Measurements from ENCODE around the gene NDUFAF3.
"Not testable (repeated sequence)": the region's sequence is repeated elsewhere in the genome, so short reads cannot be mapped to it uniquely, and the experiment has no call there.

Gene NDUFAF3

DNA sequence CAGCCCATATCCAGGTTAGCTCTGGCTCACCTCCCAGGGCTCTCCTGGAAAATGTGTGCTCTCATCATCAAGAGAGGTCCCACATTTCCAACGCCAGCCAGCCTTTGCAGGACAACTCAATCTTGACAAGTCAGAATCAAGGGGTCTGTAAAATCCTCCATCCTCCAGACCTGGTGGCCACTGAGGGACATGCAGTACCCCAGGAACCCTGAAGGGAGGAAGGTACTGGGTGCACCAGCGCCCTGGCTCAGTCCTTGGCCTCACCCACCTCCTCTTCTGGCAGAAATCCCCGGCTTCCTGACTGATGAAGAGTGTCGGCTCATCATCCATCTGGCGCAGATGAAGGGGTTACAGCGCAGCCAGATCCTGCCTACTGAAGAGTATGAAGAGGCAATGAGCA, 20.8 kb upstream of the NDUFAF3 start:
- no peak for DNase-seq

DNA sequence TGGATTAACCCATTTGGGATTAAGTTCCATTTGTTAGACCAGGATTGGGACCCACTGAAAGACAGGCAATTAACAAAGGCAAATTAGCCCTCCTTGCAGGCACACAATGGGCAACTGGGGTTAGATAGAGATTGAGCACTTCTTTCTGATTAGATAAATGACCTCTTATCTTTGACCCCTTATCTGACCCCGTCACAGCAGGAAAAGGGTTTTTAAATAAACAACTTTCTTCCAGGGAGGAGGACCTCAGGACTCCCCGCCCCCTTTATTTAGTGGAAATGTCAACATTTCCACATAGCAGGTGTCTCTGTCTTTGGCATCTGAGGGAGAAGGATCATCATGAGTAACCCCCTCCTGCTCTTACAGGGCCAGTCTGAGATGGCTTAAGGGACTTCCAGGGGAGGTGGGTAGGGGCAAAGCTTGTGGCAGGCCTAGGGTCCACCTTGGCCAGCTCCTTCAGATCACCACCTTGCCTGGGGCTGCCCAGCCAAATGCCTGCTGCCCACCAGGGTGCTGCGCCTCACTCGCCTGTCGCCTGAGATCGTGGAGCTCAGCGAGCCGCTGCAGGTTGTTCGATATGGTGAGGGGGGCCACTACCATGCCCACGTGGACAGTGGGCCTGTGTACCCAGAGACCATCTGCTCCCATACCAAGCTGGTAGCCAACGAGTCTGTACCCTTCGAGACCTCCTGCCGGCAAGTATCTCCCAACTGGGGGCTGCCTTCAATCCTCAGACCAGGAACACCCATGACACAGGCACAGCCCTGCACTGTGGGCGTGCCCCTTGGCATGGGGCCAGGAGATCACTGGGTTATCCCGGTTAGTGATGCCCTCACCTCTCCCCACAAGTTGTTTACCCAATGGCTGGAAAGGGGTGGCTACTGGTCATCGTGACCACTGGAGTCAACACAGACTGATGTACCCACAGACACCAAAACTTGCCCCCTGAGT, 17.3 kb upstream of the NDUFAF3 start:
- no peak for DNase-seq

DNA sequence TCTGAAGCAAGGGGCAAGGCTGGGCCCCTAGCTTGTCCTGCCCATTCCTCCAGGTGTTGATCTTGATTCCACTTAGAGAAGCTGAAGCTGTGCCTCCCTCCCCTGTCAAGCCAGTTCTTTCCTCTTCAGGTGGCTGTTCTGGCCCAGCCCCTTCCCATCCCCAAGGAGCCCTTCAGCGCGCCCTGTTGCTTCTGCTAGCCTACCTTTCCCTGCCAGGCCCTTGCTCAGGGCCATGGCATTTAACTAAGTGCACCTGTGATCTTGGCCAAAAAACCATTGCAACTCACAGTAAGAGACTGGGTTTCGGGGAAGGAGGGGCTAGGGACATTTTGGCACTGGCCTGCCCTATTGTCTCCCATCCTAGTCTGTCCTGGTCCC, 16.6 kb upstream of the NDUFAF3 start:
- DNase-seq: no peak

DNA sequence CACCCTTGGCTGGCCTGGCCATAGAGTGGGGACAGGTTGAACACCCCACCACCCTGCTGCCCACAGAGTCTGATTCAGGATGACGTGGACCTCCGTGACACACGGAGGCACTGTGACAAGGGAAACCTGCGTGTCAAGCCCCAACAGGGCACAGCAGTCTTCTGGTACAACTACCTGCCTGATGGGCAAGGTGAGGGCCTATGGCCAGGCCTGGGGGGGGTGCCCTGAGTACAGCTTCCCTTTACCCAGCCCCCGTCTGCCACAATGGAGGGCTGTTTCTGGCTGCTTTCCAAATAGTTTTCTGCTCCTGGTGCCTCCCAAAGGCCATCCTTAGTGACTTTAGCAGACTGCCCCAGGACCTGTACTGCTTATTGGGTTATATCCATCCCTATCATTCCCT, 15.9 kb upstream of the NDUFAF3 start:
- DNase-seq: no peak

DNA sequence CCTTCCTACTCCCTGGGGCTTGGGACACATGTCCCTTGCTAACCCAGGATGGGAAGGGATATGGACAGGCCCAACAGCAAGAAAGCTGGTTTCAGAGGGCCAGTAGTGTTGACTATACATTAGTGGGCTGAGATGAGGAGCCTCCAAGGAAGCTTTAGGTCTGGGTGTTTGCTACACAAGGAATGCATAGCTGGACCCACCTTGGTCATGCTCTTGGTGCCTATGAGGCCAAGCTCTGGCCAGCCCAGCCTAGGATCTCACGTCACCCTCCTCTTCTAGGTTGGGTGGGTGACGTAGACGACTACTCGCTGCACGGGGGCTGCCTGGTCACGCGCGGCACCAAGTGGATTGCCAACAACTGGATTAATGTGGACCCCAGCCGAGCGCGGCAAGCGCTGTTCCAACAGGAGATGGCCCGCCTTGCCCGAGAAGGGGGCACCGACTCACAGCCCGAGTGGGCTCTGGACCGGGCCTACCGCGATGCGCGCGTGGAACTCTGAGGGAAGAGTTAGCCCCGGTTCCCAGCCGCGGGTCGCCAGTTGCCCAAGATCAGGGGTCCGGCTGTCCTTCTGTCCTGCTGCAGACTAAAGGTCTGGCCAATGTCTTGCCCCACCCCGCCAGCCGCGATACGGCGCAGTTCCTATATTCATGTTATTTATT, 15.4 kb upstream of the NDUFAF3 start:
- no peak for DNase-seq

DNA sequence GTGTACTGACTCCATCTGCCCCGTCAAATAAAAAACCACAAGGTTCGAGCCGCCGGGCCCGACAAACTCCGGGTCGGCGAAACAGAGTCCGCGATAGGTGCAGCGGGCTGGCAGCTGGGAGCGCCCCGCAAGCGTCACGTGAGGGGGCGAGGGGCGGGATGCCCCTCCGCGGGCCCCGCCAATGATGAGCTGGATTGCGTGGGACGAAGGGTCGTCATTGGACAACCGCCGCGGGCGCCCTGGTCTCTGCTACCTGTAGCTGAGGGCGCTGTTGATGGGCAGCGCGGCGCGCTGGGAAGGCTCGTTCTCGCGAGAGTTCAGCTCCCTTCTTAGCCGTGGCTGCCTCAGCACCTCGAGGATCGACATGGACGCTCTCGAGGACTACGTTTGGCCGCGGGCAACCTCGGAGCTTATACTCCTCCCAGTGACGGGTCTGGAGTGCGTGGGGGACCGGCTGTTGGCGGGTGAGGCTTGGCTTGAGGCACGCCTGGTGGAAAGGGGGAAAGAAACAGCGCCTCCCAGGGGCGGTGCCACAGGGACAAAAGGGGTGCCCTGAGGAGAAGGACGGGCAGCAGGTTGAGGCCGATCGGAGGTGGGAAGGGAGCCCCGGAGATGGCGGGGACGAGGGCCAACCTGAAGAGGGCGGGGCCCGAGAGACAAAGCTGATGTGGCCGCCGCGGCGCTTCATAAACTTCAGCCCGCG, 14.7 kb upstream of the NDUFAF3 start, which contains the start of gene WDR6:
WDR6 (plus strand) TSS at position 324 of the 703 bp plus-strand sequence; CDS start at position 365, 41 bp downstream.
- peak; percentile 93 for DNase-seq

DNA sequence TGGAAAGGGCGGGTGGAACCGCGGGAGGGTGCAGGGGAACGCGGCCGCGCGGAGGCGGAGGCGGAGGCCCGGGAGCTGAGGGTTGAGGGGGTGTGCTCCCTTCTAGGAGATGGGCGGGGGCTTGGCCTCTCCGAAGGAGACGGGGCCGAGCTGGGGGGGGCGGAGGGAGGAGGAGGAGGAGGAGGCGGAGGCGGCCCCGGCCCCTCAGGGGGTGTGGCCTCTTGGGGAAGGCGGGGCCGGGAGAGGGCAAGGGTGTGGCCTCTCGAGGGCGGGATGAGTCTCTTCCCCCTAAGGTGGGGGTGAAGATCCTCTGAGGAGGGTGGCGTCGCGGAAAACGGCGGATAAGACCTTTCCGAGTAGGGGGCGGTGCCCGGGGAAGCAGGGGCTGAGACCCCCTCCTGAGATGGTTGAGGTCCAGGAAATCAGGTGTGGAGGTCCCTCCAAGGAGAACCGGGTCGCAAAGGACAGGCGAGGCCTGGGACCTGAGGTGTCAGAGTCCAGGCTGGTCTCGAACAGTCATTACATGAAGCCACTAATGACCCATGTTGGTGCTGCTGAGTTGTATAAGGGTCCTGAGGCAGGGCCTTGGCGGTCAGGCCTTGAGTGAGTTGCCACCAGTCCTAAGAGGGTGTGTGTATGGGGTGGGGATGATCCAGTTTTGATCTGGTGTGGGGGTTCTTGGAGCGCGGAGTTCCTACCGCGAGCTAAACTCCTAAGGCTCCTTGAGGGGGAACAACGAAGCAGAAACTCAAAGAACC, 14.0 kb upstream of the NDUFAF3 start:
- DNase-seq: peak; percentile 60

DNA sequence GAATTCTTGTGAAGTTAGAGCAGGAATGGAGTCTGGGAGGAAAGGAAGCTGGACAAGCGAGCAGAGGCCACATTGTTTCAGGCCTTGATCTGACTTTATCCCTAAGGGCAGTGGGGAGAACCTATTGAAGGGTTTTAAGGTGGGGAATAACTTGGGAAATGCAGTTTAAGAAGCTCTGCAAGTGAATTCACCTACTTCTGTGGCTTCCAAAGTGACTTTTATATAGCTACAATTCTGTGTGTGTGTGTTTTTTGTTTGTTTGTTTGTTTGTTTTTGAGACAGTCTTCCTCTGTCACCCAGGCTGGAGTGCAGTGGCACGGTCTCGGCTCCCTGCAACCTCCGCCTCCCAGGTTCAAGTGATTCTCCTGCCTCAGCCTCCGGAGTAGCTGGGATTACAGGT, 13.3 kb upstream of the NDUFAF3 start:
- DNase-seq: not testable (repeated sequence)

DNA sequence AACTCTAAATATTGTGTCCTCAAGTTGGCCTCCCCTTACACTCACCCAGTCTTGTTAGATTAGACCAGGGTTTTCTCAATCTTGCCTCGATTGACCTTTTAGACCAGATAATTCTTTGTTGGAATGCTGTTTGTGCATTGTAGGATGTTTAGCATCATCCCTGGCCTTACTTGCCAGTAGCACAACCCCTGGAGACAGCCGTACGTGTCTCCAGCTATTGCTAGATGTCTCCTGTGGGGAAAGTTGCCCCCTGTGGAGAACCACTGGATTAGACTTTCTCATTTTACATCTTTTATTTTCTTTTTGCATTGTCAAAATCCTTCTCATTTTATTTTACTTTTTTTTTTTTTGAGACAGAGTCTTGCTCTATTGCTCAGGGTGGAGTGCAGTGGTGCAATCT, 12.5 kb upstream of the NDUFAF3 start:
- DNase-seq: no peak

DNA sequence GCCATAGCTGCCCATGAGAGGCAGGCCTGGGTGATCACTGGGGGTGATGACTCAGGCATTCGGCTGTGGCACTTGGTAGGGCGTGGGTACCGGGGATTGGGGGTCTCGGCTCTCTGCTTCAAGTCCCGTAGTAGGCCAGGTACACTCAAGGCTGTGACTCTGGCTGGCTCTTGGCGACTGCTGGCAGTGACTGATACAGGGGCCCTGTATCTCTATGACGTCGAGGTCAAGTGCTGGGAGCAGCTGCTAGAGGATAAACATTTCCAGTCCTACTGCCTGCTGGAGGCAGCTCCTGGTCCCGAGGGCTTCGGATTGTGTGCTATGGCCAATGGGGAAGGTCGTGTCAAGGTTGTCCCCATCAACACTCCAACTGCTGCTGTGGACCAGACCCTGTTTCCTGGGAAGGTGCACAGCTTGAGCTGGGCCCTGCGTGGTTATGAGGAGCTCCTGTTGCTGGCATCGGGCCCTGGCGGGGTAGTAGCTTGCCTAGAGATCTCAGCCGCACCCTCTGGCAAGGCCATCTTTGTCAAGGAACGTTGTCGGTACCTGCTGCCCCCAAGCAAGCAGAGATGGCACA, 9.4 kb upstream of the NDUFAF3 start:
- DNase-seq: no peak

DNA sequence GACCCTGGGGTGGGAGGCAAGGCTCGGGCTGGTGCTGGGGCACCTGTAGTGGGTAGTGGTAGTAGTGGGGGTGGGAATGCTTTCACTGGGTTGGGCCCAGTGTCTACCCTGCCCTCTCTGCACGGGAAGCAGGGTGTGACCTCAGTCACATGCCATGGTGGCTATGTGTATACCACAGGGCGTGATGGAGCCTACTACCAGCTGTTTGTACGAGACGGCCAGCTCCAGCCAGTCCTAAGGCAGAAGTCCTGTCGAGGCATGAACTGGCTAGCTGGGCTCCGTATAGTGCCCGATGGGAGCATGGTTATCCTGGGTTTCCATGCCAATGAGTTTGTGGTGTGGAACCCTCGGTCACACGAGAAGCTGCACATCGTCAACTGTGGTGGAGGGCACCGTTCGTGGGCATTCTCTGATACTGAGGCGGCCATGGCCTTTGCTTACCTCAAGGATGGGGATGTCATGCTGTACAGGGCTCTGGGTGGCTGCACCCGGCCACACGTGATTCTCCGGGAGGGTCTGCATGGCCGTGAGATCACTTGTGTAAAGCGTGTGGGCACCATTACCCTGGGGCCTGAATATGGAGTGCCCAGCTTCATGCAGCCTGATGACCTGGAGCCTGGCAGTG, 8.7 kb upstream of the NDUFAF3 start:
- no peak for DNase-seq

DNA sequence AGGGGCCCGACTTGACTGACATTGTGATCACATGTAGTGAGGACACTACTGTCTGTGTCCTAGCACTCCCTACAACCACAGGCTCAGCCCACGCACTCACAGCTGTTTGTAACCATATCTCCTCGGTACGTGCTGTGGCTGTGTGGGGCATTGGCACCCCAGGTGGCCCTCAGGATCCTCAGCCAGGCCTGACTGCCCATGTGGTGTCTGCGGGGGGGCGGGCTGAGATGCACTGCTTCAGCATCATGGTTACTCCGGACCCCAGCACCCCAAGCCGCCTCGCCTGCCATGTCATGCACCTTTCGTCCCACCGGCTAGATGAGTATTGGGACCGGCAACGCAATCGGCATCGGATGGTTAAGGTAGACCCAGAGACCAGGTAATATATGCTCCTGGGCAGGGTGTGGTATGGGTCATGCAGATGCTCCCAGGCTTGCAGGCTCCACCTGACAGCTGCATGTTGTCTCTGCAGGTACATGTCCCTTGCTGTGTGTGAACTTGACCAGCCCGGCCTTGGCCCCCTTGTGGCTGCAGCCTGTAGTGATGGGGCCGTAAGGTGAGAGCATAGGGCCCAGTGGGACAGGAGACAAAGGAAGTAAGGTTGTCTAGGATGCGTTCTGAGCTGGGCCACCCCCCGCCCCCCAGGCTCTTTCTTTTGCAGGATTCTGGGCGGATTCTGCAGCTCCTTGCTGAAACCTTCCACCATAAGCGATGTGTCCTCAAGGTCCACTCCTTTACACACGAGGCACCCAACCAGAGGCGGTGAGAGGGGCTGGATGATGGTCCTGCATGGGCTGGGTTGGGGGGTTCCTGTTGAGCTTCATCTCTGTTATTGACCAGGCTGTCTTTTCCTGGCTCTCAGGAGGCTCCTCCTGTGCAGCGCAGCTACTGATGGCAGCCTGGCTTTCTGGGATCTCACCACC, 7.9 kb upstream of the NDUFAF3 start:
- DNase-seq: no peak

DNA sequence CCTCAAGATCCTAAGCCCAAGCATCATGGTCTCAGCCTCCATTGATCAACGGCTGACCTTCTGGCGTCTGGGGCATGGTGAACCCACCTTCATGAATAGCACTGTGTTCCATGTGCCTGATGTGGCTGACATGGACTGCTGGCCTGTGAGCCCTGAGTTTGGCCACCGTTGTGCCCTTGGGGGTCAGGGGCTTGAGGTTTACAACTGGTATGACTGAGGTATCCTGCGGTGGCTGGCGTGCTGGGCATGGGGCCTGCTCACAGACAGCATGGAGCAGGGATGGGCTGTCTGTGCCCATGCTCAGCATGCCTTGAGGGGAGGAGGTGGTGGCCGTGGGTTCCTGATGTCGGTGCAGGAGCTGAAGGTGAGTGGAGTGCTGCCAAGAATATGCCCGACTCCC, 6.8 kb upstream of the NDUFAF3 start:
- DNase-seq: no peak

DNA sequence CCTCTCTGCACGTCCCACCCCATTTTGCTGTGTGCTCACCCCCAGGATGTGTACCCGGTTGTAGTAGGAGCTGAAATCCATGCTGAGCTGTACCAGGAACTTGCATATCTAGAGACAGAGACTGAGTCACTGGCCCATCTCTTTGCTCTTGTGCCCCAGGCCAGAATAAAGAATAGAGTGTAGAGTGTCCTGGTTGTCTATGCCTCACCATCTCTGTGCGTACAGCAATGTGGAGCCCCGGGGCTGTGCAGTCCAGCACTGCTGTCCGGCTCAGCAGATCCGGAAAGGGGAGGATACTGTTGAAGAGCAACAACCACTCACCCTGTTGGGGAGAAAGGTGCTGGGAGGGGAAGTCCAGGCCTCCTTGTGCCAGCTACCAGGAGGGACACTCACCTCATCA, 6.2 kb upstream of the NDUFAF3 start:
- no peak for DNase-seq

DNA sequence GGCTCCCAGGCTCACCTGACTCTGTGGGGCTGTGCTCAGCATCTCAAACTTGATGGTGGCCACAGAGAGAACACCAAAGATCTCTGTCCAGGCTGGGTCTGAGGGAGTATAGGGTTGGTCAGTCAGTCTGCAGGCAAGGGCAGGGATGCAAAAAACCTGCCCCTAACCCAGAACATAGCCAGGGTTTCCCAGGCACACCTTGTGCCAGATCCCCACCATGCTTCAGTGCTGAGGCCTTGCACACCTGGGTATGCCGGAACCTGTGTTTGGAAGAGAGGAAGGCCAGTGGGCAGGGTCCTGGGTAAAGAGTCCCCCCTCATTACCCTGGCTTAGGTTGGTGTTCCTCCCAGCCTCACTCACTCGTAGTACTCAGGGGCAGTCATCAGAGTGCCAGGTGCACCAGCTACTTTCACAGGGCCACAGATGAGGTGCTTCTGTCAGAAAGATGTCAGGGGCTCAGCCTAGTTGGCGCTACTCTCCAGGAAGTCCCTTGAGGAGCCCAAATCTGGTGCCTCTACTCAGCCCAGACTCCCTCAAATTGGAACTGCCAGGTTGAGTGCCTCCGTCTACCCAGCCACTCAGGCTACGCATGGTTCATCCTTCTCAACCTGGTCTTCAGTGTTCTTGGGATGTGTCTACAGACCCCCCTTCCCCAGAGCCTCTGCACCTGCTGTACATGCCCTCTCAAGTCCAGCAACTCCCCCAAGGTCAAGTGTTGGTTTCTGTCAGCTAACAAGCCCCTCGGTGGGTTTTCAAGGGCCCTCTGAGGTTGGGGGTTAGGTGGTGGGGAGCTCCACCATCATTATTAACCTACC, 5.3 kb upstream of the NDUFAF3 start:
- no peak for DNase-seq

DNA sequence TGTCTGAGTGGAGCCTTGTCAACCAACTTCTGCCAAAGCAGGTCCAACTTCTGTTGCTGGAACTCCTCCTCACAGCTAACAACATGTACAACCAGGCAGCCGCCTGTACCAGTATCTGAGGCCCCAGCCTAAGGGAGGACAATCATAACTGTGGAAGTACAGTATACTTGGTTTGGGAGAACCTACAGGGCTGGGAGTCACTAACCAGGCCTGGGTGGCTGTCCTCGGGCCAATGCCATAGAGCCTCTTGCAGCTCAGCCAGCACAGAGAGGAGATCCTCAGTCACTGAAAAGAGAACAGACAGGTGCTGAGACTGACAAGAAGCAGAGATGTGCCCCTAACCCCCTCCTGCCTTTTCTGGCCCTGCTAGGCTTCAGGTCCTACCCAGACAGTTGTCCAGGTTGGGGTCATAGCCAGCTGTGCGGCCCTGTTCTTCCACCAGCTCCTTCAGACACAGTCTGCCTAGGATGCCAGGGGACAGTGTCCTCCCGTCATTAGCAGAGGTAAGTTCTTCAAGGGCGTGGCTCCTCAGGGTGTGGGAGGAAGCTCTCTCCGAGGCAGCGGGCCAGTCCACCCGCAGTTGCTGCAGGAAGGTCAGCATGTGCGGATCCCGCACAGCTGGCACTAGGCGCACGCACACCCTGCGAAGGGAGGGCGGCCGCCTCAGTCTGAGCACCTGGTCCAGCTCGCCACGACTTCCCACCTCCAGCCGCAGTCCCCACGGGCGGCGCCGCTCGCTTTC, 4.5 kb upstream of the NDUFAF3 start:
- DNase-seq: no peak

DNA sequence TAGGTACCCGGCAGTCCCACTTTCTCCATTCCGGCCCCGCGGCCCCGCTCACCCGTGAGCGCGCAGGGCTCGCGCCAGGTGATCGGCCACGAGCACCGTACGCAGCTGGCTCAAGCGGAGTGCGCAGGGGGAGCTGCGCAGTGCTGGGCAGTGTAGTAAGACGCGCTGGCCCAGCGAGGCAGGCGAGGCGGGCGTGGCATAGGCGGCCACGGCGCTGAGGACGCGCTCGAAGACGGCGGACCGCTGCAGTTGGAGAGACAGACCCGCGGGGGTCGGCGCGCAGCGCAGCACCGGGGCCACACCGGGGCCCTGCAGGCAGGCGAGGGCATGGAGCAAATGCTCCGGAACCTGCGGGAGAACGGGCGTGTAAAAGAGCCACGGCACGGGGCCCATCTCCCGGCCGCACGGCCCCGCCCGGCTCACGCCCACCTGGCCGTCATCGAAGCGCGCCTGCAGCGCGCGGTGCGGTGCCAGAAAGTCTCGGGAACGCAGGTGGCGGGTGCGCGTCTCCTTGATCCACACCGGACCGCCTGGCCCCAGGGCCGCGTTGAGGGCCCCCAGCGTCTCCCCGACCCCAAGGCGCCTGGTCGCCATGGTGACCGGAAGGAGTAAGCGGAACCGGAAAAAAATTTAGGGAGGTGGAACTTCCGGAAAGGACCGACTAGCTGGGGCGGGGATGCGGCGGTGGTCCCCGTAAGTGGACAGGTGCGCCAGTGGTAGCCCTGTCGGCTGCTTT, 3.8 kb upstream of the NDUFAF3 start, which contains the start of gene DALRD3:
DALRD3 (minus strand) TSS at position 610 of the 736 bp plus-strand sequence; CDS start at position 594, 16 bp downstream.
- DNase-seq: peak; percentile 53

DNA sequence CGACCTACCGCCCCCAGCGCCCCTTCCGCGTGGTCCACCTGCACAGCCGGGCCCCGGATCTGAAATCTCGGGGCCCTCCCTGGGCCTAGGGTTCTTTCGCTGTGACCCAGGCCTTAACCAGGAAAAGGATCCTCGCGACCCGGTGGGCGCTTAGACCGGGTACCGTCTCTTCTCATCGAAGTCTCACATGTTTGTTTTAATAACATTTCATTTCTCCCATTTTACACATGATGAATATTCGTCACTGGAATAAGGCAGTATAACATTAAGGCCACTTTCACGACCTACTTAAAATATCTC, 3.3 kb upstream of the NDUFAF3 start:
- no peak for DNase-seq

DNA sequence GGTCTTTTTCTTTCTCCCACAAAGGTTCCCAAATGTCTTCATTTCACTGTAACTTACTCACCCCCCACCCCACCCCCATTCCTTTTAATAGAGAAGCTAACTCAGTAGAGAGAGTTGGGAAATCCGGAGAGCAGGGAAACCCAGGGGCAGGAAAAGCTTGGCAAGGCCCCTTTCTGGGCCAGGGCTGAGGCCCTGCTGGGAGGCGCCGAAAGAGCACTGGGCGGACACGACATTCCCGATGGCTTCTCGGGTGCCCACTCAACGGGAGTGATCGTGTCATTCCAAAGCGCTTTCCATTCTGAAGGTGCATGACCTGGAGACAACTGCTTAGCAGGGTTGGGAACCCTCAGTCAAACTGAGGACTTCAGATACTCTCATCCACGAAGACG, 2.0 kb upstream of the NDUFAF3 start:
- DNase-seq: no peak

All from COR-L47 (cell line).